GM21381 (cell line): ENCODE measurements around the gene SLC5A9.
"Not testable (repeated sequence)": the region's sequence is repeated elsewhere in the genome, so short reads cannot be mapped to it uniquely, and the experiment has no call there.

Experiments used
- ATAC-seq: cut with Tn5 transposase; IDR thresholded peaks from one replicate; pipeline ENCODE4 v1.9.1; 2021; ENCODE audit warnings: mild to moderate bottlenecking, moderate library complexity; ENCODE audit not compliant: unreplicated experiment

The SLC5A9 gene

DNA sequence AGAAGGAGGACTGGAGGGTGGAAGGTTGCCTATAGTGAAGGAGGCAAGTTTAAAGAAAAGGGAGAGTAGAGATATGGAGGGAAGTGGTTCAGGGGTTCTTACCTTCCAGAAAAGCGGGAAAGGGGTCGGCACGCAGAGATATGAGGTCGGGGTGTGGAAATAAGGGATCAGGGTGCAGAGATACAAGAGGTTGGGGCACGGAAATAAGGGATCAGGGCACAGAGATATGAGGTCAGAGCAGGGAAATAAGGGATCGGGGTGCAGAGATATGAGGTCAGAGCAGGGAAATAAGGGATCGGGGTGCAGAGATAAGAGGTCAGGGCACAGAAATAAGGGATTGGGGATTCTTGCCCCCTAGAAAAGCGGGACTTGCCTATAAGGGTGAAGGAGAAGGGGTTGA is 9.1 kb upstream of the SLC5A9 start:
- ATAC-seq = not testable (repeated sequence)

DNA sequence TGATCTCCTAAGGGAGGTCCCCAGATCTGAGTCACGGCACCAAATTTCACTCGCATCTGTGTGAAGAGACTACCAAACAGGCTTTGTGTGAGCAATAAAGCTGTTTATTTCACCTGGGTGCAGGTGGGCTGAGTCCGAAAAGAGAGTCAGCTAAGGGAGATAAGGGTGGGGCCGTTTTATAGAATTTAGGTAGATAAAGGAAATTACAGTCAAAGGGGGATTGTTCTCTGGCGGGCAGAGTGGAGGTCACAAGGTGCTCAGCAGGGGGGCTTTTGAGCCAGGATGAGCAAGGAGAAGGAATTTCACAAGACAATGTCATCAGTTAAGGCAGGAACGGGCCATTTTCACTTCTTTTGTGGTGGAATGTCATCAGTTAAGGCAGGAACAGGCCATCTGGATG is 8.2 kb upstream of the SLC5A9 start:
- not testable (repeated sequence) for ATAC-seq

DNA sequence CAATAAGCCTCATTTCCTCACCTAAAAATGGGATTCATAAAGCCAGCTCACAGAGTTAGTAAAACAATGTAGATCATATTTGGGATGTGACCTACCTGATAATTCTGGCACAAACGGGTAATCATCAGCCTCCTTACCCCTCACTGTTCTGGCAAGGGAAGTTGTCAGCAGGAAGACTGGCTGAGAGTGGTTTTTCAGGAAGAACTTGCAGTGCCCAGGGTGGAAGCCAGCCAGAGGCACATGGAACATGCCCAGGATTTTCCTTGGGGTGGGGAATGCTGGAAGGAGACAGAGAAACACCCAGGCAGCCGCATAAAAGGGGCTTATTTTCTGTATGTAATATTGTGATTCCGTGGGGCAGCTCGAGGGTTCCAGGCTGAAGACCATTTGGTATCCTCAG is 7.7 kb upstream of the SLC5A9 start:
- ATAC-seq = no peak

DNA sequence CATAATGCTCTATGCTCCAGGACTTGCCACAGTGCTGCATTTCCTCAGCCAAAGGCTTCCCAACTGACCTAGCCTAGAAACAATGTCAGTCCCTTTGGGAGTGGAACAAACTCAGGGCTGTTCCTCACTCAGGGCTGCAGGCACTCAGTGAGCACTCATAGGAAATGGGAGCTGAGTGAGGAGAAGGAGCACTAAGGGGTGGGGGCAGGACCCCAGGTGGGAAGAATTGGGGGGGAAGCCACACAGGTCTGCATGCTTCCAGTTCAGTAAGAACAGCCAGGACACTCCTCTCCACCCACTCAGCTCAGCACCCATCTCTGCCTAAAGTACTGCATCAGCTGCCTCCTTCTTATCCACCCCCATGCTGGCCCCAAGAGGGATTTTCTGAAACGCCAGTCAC is 7.3 kb upstream of the SLC5A9 start:
- ATAC-seq = no peak

DNA sequence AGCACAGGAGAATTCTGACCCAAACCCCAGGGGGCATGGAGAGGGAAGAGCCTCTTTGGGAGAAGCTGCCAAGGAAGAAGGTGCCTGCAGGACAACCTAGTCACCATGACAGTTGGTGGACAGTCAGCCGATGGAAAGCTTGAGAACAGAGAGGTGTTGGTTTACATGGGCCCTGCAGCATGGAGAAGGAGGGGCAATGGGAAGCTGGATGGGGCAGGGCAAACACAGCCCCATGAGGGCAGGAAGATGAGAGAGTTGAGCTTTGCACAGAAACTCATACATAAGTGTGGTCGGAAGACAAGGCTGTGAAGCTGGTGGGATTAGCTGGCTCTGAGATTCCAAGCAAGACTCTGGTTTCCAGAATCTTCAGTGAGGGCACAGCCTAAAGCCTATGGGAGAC is 6.6 kb upstream of the SLC5A9 start:
- ATAC-seq = no peak

DNA sequence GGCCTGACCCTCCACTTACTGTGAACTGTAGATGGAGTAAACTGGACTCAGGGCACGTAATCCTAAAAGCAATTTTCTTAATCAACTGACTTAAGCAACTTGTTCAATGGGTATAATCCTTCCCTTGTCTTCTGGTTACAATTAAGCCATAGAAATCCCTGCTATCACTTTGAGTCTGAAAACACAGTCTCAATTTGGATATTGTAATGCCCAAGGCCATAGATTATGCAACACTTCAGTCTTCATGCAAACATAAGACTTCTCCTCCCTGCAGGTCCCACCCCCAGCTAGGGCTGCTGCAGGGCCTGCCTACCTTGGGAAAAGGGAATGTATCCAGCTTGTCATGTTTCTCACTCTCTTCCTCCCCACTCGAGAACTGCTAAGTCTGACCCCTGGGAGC is 6.2 kb upstream of the SLC5A9 start:
- no peak for ATAC-seq

DNA sequence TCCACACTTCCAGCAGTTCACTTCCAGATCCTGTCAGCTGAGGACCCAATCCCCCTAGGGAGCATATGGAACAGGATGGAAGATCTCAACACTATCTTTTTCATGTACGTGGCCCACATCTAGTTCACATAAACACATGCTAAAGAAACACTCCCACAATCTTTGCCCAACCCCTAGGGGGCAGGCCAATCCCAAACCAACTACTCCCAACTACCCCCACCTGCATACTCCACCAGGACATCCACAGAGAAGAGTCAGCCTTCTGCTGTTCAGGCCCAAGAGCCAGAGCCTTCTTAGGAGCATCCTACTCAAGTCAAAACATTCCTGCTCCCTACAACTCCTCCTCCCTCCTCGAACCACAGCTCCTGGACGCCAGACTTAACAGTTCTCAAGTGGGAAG is 5.6 kb upstream of the SLC5A9 start:
- ATAC-seq = no peak

DNA sequence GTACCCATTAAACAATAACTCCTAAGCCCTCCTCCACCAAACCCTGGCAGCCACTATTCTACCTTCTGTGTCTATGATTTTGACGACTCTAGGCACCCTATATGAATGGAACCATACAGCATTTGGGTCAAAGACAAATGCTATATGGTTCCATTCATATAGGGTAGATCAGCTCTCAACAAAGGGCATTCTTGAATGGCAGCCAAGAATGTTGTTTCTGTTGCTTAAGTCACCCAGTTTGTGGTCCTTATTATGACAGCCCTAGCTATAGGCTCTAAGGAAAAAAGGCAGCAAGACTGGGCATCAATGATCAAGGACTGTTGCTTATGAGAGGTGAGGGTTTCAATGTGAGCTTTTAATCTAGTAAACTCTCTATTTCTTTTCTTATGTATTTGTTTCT is 4.7 kb upstream of the SLC5A9 start:
- no peak for ATAC-seq

DNA sequence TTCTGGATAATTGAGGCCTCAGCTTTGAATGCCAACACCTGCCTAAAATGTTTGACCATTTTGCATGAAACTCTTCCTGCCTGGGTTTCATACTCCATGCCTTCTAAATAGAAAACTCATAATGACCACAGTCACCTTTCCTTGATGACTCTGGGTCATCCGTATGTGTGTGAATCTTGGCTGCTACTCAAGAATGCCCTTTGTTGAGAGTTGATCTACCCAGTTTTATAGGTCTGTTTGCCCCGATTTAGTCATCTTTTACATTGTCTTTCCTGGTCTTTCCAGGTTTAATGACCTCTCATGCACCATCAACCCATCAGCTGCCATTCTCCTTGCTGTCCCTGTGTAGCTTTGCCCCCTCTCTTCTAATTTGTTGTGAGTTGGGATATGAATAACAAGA is 2.7 kb upstream of the SLC5A9 start:
- ATAC-seq = no peak

DNA sequence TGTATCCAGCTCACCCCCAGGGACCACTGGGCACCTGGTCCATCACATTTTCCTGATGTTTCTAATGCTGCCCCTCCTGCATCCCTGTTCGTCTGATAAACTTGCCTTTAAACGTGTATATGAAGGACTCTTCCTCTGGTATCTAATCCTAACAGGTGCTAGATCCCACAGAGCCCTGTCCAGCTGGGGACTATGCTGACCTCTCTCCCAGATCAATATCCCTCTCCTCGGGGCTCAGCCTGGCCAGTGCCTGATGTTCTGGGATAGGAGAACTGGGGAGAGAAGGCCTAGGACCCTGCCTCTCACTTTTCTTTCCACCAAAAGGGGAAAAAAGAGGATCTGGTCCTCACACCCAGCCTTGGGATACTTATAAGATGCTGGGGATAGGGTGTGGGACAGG is 1.4 kb upstream of the SLC5A9 start:
- no peak for ATAC-seq

DNA sequence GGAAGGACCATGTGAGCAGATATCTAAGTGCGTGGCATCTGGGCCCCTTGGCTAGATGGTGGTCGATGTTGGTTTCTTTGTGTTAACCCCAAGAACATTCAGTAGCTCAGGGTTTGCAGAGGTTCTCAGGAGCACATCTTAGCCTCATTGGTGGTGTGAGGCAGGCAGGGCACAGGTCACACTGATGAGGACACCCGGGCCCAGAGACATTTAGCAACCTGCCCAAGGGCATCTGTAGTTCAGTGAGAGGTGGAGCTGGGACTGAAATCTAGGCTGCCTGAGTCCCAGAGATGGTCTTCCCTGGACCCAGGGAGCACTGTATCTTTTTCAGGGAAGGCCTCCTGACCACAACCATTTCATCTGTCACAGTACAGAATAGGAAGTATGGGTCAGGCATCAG is 859 bp upstream of the SLC5A9 start:
- no peak for ATAC-seq

DNA sequence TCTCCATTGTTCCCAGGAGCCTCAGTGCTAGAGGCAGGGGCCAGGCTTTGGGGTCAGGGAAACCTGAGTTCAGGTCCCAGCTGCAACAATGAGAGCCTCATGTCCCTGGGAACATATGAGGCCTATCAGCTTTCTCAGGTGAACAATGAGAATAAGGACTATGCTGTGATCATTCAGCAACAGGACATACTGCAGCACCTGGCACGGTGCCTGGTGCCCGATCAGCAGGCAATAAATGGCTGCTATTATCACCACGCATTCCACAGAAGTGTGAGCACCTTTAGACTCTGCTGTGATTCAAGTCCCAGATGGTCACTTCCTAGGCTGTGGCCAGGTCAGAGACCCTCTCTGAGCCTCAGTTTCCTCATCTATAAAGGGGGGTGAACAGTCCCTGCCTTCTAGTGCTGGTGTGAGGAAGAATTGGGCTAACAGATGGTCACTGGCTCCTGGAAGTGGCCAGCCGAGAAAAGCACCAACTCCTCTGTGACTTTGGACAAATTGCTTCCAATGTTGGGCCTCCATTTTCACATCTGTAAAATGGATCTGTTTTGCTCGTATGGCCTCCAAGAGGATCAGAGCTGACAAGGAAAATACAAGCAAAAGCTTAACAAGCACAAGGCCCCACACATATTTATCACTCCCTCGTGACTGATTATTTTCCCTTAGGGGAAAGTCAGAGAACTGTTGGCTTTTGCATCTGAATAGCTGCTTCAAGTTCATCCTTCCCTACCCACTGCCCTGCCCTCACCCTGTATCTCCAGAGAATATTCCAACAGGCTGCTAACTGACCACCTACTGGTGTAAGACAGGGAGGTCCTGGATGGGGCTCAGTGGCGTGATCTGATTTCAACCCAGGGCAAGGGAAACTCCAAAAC is 1.1 kb downstream of the SLC5A9 start:
- ATAC-seq = no peak

DNA sequence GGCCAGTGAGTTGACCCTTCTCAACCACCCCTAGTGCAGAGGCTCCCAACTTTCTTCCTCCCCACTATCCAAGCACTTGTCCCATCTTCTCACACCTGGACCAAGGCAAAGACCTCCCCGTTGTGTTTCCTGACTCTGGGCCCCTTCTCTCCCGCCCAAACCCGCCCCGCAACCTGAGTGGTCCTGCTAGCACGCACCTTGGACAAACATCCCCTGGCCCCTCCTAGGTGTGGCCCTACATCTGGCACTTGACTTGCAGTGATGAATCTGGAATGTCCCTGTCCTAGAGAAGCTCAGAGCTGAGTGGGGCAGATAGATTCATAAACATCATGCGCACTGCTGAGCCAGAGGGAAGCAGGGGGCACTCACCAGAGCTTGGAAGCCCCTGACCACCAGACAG is 2.3 kb downstream of the SLC5A9 start:
- no peak for ATAC-seq

DNA sequence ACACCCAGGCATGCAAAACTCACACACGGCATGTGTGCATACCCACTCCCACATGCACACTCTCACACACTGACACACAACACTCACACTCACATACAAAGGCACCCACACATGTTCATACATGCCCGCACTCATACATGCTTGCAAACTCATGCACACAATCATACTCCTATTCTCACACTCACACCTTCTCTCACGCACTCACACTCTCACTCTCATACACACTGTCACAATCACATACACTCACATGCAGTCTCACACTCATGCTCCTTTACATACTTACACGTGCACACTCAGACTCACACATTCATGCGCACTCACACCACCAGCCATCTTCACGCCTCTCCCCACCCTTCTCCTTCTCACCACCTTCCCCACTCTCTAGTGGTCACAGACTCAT is 3.1 kb downstream of the SLC5A9 start:
- no peak for ATAC-seq

DNA sequence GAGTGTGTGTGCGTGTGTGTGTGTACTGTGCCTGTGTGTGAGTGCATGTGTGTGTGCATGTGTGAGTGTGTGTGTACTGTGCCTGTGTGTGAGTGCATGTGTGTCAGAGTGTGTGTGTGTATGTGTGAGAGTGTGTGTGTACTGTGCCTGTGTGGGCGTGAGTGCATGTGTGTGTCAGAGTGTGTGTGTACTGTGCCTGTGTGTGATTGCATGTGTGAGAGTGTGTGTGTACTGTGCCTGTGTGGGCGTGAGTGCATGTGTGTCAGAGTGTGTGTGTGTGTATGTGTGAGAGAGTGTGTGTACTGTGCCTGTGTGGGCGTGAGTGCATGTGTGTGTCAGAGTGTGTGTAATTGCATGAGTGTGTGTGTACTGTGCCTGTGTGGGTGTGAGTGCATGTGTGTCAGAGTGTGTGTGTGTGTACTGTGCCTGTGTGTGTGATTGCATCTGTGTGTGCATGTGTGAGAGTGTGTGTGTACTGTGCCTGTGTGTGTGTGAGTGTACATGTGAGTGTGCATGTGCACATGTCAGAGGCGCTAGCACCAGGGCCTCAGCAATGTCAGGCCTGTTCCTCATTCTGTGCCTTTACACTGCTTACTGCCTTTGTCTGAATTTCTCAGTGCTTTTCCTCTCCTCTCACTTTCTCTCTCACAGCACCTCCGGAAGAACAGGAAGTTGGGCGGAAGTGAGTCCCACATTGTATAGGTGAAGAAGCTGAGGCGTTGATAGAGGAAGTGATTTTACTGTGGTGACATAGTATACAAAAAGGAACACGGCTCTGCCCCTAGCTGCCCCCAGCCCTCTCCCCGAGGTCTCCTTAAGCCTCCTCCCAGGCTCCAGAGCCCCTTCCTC is 4.9 kb downstream of the SLC5A9 start:
- ATAC-seq = no peak

DNA sequence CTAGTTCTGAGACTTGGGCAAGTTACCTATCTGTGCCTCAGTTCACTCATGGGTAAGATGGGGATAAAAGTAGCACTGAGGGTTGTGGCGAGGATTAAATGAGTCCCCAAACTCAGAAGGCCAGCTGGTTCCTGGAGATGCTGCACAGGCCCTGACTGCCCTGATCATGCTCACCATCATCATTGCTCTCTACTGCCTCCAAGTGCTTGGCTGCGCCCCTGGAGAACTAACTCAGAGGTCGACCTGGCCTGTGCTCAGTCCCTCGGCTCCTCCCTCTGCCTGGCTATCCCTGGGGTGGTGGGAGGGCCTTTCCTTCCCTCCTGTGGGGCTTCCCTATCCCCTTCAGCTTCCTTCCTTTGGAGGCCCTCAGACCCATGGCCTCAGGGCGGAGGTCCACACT is 5.6 kb downstream of the SLC5A9 start:
- ATAC-seq = no peak

DNA sequence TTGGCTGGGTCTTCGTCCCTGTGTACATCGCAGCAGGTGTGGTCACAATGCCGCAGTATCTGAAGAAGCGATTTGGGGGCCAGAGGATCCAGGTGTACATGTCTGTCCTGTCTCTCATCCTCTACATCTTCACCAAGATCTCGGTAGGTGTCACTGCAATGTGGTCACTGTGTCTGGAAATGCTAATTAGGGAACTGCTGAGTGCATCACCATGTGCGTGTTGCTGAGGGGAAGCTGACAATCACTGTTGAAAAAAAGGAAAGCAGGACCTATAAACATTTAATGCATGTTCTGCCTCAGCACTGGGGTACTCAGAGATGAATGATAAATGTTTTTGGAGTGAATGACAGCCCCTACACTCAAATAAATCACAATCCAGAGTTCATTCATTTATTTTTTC is 6.8 kb downstream of the SLC5A9 start:
- no peak for ATAC-seq

DNA sequence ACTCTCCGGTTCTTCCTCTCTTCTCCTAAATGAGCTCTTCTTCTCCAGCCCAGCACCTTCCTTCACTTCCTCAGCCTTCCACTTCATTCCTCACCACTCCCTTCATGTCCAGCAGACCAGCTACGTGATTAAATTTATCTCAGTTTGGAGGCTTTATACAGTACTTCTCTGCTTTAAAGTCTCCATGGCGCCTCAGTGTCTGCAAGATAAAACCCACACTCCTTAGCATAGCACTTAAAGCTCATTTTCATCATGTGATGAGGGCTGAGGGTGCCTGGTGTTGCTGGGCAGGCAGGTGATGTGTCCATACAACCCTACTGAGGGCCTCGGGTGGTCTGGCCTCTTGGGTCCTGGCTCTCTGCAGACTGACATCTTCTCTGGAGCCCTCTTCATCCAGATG is 7.7 kb downstream of the SLC5A9 start:
- no peak for ATAC-seq

DNA sequence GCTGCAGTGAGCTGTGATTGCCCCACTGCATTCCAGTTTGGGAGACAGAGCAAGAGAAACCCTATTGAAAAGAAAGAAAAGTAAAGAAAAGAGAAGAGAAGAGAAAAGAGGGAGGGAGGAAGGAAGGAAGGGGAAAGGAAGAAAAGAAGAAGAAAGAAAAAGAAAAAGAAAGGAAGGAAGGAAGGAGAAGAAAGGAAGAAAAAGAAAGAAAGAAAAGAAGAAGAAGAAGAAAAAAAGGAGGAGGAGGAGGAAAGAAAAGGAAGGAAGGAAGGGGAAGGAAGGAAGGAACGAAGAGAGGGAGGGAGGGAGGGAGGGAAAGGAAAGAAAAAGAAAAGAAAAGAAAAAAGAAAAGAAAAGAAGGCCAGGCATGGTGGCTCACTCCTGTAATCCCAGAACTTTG is 10.2 kb downstream of the SLC5A9 start:
- no peak for ATAC-seq

DNA sequence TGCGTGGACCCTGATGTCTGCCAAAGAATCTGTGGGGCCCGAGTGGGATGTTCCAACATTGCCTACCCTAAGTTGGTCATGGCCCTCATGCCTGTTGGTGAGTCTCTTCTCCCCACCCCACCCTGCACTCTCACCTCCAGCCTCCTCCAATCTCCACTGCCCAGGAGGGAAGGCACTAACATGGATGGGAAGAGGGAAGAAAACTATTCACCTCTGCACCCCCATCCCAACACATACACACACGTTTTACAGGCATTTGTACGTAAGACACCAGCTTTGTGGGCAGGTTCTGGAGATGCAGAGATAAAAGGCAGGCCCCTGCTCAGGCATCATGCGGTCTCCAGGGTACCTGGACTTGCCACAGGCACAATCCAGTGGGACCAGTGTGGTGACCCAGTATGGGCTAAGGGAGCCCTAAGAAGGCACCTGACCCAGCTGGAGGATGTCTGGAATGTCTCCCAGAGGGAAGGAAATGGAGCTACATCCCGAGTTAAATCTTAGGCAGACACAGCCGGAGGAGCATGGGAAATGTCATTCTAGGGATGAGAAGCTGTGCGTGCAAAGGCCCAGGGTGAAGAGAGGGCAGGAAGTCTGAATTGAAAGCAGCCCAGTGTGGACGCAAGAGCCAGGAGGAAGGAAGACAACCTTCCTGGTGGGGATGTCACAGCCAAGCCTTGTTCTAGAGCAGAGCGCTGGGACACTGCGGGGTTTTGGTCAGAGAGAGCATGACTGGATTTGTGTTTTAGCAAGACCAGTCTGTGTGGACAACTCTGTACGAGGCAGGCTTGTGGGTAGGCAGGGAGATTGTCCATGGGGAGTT is 11.4 kb downstream of the SLC5A9 start:
- no peak for ATAC-seq

DNA sequence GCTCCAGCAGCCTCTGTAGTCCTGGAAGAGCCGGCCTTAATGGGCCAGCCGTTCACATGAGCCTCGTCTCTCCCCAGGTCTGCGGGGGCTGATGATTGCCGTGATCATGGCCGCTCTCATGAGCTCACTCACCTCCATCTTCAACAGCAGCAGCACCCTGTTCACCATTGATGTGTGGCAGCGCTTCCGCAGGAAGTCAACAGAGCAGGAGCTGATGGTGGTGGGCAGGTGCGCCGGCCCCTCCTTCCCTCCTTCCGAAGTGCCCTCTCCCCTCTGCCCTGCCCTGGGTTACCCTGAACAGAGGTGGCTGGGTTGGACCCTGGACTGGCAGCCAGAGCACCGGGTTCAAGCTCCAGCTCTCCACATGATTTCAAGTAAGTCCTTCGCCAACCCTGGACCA is 13.1 kb downstream of the SLC5A9 start:
- no peak for ATAC-seq
